Neural cell (in vitro differentiated cells): ENCODE results near the gene GPR22. TPM values are rescaled to one million over a fixed set of nuclear protein-coding genes. Genes with fewer than 3 reads are reported as not detected.

Experiments
- H2AFZ ChIP-seq: fragments of 200-600, 300-800 bp; sonication (generic), shearing (Covaris generic); 2 replicates; pipeline ENCODE4 v1.6.0; 2014; ENCODE audit warnings: low read depth, mild to moderate bottlenecking, antibody characterized with exemption, low read length, moderate library complexity
- H3F3A ChIP-seq: fragments of 200-600 bp; shearing (Covaris generic); 2 replicates; pipeline ENCODE4 v1.6.1; 2016; ENCODE audit warnings: mild to moderate bottlenecking, moderate library complexity, mixed read lengths, antibody characterized with exemption, low read length; ENCODE audit not compliant: insufficient read depth, poor library complexity, severe bottlenecking
- H3K27ac ChIP-seq: fragments of 200-600, 300-800 bp; sonication (generic), shearing (Covaris generic); 2 replicates; pipeline ENCODE4 v1.5.1; 2014; ENCODE audit warnings: mild to moderate bottlenecking, low read length, moderate library complexity
- H3K27me3 ChIP-seq: fragments of 300-800, 200-600 bp; sonication (generic), shearing (Covaris generic); 2 replicates; pipeline ENCODE4 v1.6.0; 2014; ENCODE audit warnings: mild to moderate bottlenecking, low read depth, low read length, moderate library complexity; ENCODE audit not compliant: insufficient read depth
- H3K36me3 ChIP-seq: fragments of 300-800, 200-600 bp; sonication (generic), shearing (Covaris generic); 2 replicates; pipeline ENCODE4 v1.5.1; 2014; ENCODE audit warnings: mild to moderate bottlenecking, antibody characterized with exemption, low read length, moderate library complexity; ENCODE audit not compliant: insufficient read depth
- H3K4me2 ChIP-seq: fragments of 300-800, 200-600 bp; sonication (generic), shearing (Covaris generic); 2 replicates; pipeline ENCODE4 v1.6.0; 2014; ENCODE audit warnings: mild to moderate bottlenecking, low read length
- H3K4me3 ChIP-seq: fragments of 300-800, 200-600 bp; sonication (generic), shearing (Covaris generic); 2 replicates; pipeline ENCODE4 v1.5.1; 2014; ENCODE audit warnings: mild to moderate bottlenecking, low read length, moderate library complexity
- H3K79me2 ChIP-seq: fragments of 200-600 bp; shearing (Covaris generic); replicated peaks from 2 replicates; pipeline ENCODE4 v1.6.0; 2014; ENCODE audit warnings: mild to moderate bottlenecking, low read length, moderate library complexity; ENCODE audit not compliant: insufficient read depth
- H3K9ac ChIP-seq: fragments of 300-800, 200-600 bp; sonication (generic), shearing (Covaris generic); 2 replicates; pipeline ENCODE4 v1.6.1; 2016; ENCODE audit warnings: mild to moderate bottlenecking, low read length, mixed read lengths
- H3K9me2 ChIP-seq: fragments of 200-600 bp; shearing (Covaris generic); 2 replicates; pipeline ENCODE4 v1.6.1; 2016; ENCODE audit warnings: mild to moderate bottlenecking, low read length, mixed read lengths; ENCODE audit not compliant: insufficient read depth
- H3K9me3 ChIP-seq: fragments of 200-600, 300-800 bp; sonication (generic), shearing (Covaris generic); 2 replicates; pipeline ENCODE4 v1.6.1; 2016; ENCODE audit warnings: mild to moderate bottlenecking, mixed run types, low read length, moderate library complexity, mixed read lengths
- H4K20me1 ChIP-seq: fragments of 200-600 bp; shearing (Covaris generic); 2 replicates; pipeline ENCODE4 v1.6.1; 2016; ENCODE audit warnings: mild to moderate bottlenecking, mixed run types; ENCODE audit not compliant: insufficient read depth
- EP300 ChIP-seq: fragments of 450-650 bp; conservative IDR thresholded peaks from 2 replicates; pipeline ENCODE4 v1.6.1; 2014; ENCODE audit warnings: antibody characterized with exemption, mild to moderate bottlenecking, moderate library complexity; ENCODE audit not compliant: poor library complexity, severe bottlenecking
- EZH2 ChIP-seq: fragments of 200-600, 300-800 bp; shearing (Covaris generic), sonication (generic); IDR thresholded peaks from 2 replicates; pipeline ENCODE4 v1.6.1; 2014; ENCODE audit warnings: antibody characterized with exemption, low read length, borderline replicate concordance, mild to moderate bottlenecking; ENCODE audit not compliant: insufficient read depth, poor library complexity, severe bottlenecking
- MXI1 ChIP-seq: fragments of 450-650 bp; conservative IDR thresholded peaks from 2 replicates; pipeline ENCODE4 v1.6.1; 2014; ENCODE audit warnings: antibody characterized with exemption, mild to moderate bottlenecking; ENCODE audit not compliant: poor library complexity, severe bottlenecking
- POLR2AphosphoS5 ChIP-seq: IDR thresholded peaks from 2 replicates; pipeline ENCODE4 v1.6.1; 2012
- RAD21 ChIP-seq: fragments of 450-650 bp; conservative IDR thresholded peaks from 2 replicates; pipeline ENCODE4 v1.6.1; 2014; ENCODE audit warnings: antibody characterized with exemption, mild to moderate bottlenecking, moderate library complexity
- SMC3 ChIP-seq: fragments of 450-650 bp; conservative IDR thresholded peaks from 2 replicates; pipeline ENCODE4 v1.6.1; 2014; ENCODE audit warnings: antibody characterized with exemption, mild to moderate bottlenecking, moderate library complexity; ENCODE audit not compliant: poor library complexity
- TAF1 ChIP-seq: IDR thresholded peaks from 2 replicates; pipeline ENCODE4 v1.6.1; 2012; ENCODE audit warnings: low read depth
- polyA plus RNA-seq: library from polyadenylated mRNA; depleted of rRNA; stranded (reverse); fragments of >200 nt; gene quantifications from 2 replicates; pipeline ENCODE4 v1.2.3, GENCODE V29; 2014
- TF ChIP-seq, protein P1 (sequence below): IDR thresholded peaks from 2 replicates; pipeline ENCODE4 v1.6.1; 2012; ENCODE audit warnings: borderline replicate concordance
- TF ChIP-seq, protein P2 (sequence below): fragments of 450-650 bp; IDR thresholded peaks from 2 replicates; pipeline ENCODE4 v1.5.1; 2014; ENCODE audit warnings: antibody characterized with exemption, mild to moderate bottlenecking, moderate library complexity; ENCODE audit not compliant: poor library complexity, severe bottlenecking

The GPR22 gene
- polyA plus RNA-seq, 1 donor from 2014 or later, result 64.1 TPM

DNA sequence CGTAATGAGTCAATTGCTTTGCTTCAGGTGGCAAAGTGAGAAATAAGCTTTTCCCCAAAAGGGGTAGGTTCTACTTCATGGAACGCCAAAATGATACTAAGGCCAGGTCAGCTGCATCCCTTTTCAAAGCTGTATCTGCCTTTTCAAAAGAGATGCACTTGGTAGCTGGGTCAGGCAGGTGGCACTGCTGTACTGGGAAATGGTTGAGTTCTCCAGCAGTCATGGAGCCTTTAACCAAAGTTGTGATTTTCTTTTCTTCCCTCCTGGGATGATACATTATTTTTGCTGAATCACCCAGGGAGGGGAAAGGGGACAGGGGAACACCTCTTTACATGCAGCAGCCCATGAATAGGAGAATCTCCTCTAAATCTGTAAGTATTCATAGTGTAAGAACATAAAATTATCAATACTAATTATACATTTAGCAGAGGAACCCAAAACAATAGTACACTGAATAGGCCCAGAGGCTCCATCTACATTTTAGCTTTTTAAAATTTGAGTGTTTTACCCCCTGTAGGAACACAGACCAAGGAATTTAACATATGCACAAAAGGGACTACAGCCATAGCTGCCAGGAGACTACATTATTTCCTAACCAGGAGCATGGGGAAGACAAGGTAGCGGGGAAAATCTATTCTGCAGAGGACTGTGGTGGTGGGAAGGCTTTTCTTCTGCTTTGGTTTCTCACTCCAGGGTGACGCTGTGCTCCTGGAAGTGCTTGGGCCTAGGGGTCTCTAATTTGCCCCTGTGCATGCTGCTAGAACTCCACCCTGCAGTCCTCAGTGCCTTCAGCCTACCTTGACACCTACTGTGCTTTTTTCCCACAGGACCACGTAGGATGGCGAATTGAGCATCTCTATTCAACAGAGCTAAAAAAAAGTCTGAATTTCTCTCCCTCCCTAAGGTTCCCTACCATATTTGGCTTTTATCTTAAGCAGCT, 6.4 kb upstream of the GPR22 start:
- Histone ChIP-seq H3K9me3 (no peaks in the 10 kb centered on the region), H3K4me2 (no peak overlapping the region), H3K9ac (no peak overlapping the region), H3K9me2 (no peaks in the 10 kb centered on the region), H4K20me1 (no peaks in the 10 kb centered on the region), H3F3A (no peaks in the 10 kb centered on the region), H3K79me2 (no peaks in the 10 kb centered on the region), H2AFZ (no peak overlapping the region), H3K27ac (no peak overlapping the region), H3K36me3 (no peaks in the 10 kb centered on the region), H3K27me3 (no peaks in the 10 kb centered on the region), H3K4me3 (no peak overlapping the region)
- no peak for TF ChIP-seq EP300
- TF ChIP-seq SMC3, result peak; percentile 95
- no peak for TF ChIP-seq POLR2AphosphoS5
- TF ChIP-seq TAF1, result no peak
- TF ChIP-seq, protein P1, sequence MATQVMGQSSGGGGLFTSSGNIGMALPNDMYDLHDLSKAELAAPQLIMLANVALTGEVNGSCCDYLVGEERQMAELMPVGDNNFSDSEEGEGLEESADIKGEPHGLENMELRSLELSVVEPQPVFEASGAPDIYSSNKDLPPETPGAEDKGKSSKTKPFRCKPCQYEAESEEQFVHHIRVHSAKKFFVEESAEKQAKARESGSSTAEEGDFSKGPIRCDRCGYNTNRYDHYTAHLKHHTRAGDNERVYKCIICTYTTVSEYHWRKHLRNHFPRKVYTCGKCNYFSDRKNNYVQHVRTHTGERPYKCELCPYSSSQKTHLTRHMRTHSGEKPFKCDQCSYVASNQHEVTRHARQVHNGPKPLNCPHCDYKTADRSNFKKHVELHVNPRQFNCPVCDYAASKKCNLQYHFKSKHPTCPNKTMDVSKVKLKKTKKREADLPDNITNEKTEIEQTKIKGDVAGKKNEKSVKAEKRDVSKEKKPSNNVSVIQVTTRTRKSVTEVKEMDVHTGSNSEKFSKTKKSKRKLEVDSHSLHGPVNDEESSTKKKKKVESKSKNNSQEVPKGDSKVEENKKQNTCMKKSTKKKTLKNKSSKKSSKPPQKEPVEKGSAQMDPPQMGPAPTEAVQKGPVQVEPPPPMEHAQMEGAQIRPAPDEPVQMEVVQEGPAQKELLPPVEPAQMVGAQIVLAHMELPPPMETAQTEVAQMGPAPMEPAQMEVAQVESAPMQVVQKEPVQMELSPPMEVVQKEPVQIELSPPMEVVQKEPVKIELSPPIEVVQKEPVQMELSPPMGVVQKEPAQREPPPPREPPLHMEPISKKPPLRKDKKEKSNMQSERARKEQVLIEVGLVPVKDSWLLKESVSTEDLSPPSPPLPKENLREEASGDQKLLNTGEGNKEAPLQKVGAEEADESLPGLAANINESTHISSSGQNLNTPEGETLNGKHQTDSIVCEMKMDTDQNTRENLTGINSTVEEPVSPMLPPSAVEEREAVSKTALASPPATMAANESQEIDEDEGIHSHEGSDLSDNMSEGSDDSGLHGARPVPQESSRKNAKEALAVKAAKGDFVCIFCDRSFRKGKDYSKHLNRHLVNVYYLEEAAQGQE, result no peak
- TF ChIP-seq, protein P2, sequence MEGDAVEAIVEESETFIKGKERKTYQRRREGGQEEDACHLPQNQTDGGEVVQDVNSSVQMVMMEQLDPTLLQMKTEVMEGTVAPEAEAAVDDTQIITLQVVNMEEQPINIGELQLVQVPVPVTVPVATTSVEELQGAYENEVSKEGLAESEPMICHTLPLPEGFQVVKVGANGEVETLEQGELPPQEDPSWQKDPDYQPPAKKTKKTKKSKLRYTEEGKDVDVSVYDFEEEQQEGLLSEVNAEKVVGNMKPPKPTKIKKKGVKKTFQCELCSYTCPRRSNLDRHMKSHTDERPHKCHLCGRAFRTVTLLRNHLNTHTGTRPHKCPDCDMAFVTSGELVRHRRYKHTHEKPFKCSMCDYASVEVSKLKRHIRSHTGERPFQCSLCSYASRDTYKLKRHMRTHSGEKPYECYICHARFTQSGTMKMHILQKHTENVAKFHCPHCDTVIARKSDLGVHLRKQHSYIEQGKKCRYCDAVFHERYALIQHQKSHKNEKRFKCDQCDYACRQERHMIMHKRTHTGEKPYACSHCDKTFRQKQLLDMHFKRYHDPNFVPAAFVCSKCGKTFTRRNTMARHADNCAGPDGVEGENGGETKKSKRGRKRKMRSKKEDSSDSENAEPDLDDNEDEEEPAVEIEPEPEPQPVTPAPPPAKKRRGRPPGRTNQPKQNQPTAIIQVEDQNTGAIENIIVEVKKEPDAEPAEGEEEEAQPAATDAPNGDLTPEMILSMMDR, result peak; percentile 91
- TF ChIP-seq RAD21, result peak; percentile 96
- TF ChIP-seq MXI1, result no peak

DNA sequence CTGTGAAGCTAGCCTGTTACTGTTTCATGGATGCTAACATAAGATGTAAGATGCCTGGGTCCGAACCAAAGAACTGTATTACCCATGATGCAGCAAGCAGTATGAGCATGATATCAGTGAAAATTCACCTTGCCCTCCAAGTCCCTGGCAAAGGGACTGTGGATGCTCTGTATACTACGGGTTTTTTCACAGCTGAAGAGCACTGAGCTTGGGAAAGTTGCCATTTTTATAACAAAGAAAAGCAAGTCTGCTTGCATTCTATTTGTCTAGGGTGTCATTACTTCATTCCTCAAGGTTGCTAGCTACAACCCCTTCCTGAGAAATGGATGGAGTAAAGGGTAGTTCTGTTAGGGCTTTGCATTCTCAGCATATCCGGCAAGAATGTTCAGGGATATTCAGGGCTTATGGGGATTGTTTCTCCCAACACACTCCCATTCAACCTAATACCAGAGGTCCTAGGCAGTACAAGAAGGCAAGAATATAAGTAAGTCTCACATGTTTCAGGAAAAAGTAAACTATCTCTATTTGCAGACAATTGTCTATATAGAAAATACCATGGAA, 5.1 kb upstream of the GPR22 start:
- no peak overlapping the region for H3K27ac ChIP-seq
- TF ChIP-seq RAD21, result no peak
- TF ChIP-seq EZH2, result no peak
- no peak for TF ChIP-seq POLR2AphosphoS5
- no peak for TF ChIP-seq MXI1
- no peak for TF ChIP-seq SMC3
- TF ChIP-seq, protein P2, result no peak
- no peak for TF ChIP-seq TAF1
- TF ChIP-seq, protein P1, result no peak
- no peak for TF ChIP-seq EP300
- no peaks in the 10 kb centered on the region for H3K79me2 ChIP-seq
- H3K4me3 ChIP-seq, result no peak overlapping the region
- H2AFZ ChIP-seq, result no peak overlapping the region
- H3K4me2 ChIP-seq, result no peak overlapping the region
- H3F3A ChIP-seq, result no peaks in the 10 kb centered on the region
- no peaks in the 10 kb centered on the region for H3K27me3 ChIP-seq
- no peaks in the 10 kb centered on the region for H4K20me1 ChIP-seq
- H3K36me3 ChIP-seq, result no peaks in the 10 kb centered on the region
- no peaks in the 10 kb centered on the region for H3K9me3 ChIP-seq
- no peaks in the 10 kb centered on the region for H3K9me2 ChIP-seq
- H3K9ac ChIP-seq, result no peak overlapping the region
